Ascending aorta (tissue), 2 donors: Measurements from ENCODE around the gene RGPD3. TPM values are rescaled to one million over a fixed set of nuclear protein-coding genes. Genes with fewer than 3 reads are reported as not detected.
"Not testable (repeated sequence)": the region's sequence is repeated elsewhere in the genome, so short reads cannot be mapped to it uniquely, and the experiment has no call there.

ENCODE experiments used
- DNase-seq, 2 donors: peaks; one replicate each; pipeline ENCODE4 v3.0.0-alpha.2; 2019; ENCODE audit warnings: low spot score in 2 of 2
- H3K27ac ChIP-seq, 2 donors: fragments of 200-600 bp; sonication (generic); one replicate each; pipeline ENCODE4 v1.5.1; 2016 to 2017; ENCODE audit warnings: mild to moderate bottlenecking in 1 of 2
- H3K27me3 ChIP-seq: fragments of 200-600 bp; sonication (generic); one replicate; pipeline ENCODE4 v1.5.1; 2017
- H3K36me3 ChIP-seq, 2 donors: fragments of 200-600 bp; sonication (generic); one replicate each; pipeline ENCODE4 v1.5.1; 2016
- H3K4me1 ChIP-seq, 2 donors: fragments of 200-600 bp; sonication (generic); one replicate each; pipeline ENCODE4 v1.5.1; 2016 to 2017; ENCODE audit warnings: mild to moderate bottlenecking in 1 of 2
- H3K4me3 ChIP-seq, 2 donors: fragments of 200-600 bp; sonication (generic); one replicate each; pipeline ENCODE4 v1.5.1; 2016 to 2017; ENCODE audit warnings: mild to moderate bottlenecking in 1 of 2
- H3K9me3 ChIP-seq, 2 donors: fragments of 200-600 bp; sonication (generic); one replicate each; pipeline ENCODE4 v1.5.1; 2016
- intact Hi-C: fragments of 100-400 bp; cut with DNase I; formaldehyde crosslinking; loops from one replicate; pipeline ENCODE4 v1.15.1; 2023
- total RNA-seq: library from RNA; depleted of rRNA; stranded (reverse); fragments of >200 nt; gene quantifications from one replicate; pipeline ENCODE4 v1.1.0, GENCODE V29; 2016

RGPD3 gene
- total RNA-seq, 1 donor from 2014 or later = 0.75 TPM

DNA sequence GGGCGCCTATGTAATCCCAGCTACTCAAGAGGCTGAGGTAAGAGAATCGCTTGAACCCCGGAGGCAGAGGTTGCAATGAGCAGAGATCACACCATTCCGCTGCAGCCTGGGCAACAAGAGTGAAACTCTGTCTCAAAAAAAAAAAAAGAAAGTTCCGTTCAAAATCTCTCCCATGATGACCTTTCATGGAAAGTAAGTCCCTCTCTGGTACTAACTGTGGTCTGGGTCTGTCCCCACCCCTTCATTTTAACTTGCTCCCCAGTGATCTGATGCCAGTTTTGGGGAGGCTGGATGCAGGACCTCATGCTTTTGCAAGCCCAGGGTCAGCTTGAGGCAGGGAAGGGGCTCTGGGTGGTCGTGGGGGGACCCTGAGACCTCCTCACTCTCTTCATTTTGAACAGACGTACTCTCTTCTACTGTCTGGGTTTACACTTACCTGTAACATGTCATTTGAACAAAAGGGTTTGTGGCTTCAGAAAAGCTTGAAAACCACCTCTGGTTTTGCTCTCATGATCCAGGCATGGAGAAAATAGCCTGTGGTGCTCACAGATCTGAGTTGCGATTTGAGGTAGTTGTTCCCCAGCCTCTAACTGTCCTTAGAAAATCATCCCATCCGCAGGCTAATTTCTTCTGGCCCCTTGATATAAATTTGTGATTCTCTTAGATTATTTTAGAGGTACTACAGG lies 37.9 kb upstream of the RGPD3 start:
- H3K4me1 ChIP-seq, H3K27ac ChIP-seq, H3K27me3 ChIP-seq, H3K4me3 ChIP-seq, intact Hi-C loops, DNase-seq, H3K36me3 ChIP-seq, H3K9me3 ChIP-seq: not testable (repeated sequence)

DNA sequence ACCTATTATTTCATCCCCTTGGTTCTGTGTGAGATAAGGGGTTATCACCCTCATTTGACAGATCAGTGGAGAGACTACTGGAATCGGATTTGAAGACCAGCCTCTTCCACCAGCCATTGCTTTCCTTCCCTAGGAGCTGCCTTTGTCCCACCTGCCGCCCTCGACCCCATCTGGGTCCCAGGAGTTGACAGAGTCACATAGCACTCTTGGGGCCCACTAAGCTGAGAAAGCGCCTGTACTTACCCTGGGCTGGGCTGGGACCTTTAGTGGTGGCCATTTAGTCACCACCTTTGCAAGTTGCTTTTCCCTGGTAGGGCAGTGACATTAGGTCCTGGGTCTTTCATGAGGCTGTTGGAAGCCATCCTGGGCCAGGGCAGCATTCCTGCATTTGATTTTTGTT lies 36.6 kb upstream of the RGPD3 start:
- H3K4me1 ChIP-seq, intact Hi-C loops, DNase-seq, H3K27ac ChIP-seq, H3K36me3 ChIP-seq, H3K4me3 ChIP-seq, H3K9me3 ChIP-seq, H3K27me3 ChIP-seq: not testable (repeated sequence)

DNA sequence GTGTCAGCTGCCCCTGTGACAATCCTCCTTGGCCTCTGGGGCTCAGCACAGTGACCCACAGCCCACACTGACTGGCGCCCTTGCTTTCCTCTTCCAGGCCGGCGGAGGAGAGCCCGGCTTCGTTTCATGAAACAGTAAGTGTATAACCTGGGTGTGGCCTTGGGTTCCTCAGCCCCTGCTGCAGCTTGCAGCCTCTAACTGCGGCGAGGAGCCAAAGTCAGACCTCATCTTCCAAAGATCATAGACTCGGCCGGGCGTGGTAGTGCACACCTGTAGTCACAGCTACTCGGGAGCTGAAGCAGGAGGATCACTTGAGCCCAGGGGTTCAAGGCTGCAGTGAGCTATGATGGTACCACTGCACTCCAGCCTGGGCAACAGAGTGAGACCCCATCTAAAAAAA lies 36.0 kb upstream of the RGPD3 start:
- DNase-seq, H3K27ac ChIP-seq, intact Hi-C loops, H3K27me3 ChIP-seq, H3K9me3 ChIP-seq, H3K36me3 ChIP-seq, H3K4me3 ChIP-seq, H3K4me1 ChIP-seq: not testable (repeated sequence)

GRCh38 chr2:106502351-106502750 lies 34.1 kb upstream of the RGPD3 start:
- intact Hi-C loops, H3K4me3 ChIP-seq, H3K4me1 ChIP-seq: not testable (repeated sequence)

GRCh38 chr2:106500350-106500749 lies 32.1 kb upstream of the RGPD3 start:
- H3K27me3 ChIP-seq, H3K9me3 ChIP-seq, H3K36me3 ChIP-seq, H3K4me3 ChIP-seq, H3K4me1 ChIP-seq, intact Hi-C loops, H3K27ac ChIP-seq, DNase-seq: not testable (repeated sequence)

More at GRCh38 chr2:106502351-106502750, 34.1 kb upstream of the RGPD3 start:
- not testable (repeated sequence) for H3K27me3 ChIP-seq, H3K36me3 ChIP-seq, DNase-seq, H3K9me3 ChIP-seq, H3K27ac ChIP-seq

DNA sequence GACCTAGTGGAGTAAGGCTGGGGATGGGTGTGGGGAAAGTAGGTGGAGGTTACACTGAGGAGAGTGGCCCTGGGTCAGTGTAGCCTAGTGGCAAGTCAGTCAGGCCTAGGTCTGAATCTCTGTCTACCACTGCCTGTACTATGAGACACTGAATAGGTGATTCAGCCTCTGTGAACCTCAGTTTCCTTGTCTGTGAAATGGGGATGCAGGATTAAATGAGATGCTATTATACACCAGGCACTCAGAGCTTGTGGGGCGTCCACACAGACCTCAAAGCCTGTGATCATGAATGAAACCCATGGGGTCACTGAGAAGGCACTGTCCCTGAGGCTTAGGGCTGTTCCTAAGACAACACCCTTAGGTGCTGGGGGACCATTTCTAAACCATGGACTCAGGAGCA lies 30.3 kb upstream of the RGPD3 start:
- H3K9me3 ChIP-seq, intact Hi-C loops, H3K36me3 ChIP-seq, H3K27me3 ChIP-seq, H3K27ac ChIP-seq, H3K4me3 ChIP-seq, H3K4me1 ChIP-seq, DNase-seq: not testable (repeated sequence)

DNA sequence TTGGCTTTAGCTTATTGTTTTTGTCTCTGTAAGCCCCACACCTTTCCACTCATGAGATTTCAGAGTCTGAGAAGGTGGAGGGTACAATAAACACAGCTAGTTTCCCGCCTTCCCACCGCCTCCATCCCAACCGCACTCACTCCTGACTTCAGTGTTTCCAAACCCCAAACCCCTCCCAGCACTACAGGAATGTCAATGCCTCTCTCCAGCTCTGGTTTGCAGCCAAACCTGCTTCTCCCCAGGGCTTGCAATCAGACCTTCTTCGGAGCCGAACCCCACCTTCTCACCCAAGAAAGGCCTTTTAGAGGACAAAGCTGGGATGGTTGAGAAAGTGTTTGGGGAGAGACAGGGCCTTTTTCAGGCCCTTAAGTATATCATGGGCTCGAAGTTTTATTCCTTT lies 24.7 kb upstream of the RGPD3 start:
- H3K27ac ChIP-seq, H3K9me3 ChIP-seq, H3K4me3 ChIP-seq, intact Hi-C loops, H3K27me3 ChIP-seq, H3K36me3 ChIP-seq, DNase-seq, H3K4me1 ChIP-seq: not testable (repeated sequence)

- DNase-seq, H3K4me3 ChIP-seq, H3K4me1 ChIP-seq, H3K36me3 ChIP-seq, H3K27me3 ChIP-seq, intact Hi-C loops, H3K27ac ChIP-seq, H3K9me3 ChIP-seq: not testable (repeated sequence)
Observed at GRCh38 chr2:106492399-106492798, 24.2 kb upstream of the RGPD3 start.

GRCh38 chr2:106489701-106490100 lies 21.5 kb upstream of the RGPD3 start:
- H3K9me3 ChIP-seq, H3K4me3 ChIP-seq, H3K27me3 ChIP-seq, DNase-seq, H3K4me1 ChIP-seq, H3K27ac ChIP-seq, H3K36me3 ChIP-seq, intact Hi-C loops: not testable (repeated sequence)

GRCh38 chr2:106487386-106488191 lies 19.4 kb upstream of the RGPD3 start:
- H3K4me3 ChIP-seq = peak overlapping the region in 1 of 2 donors; percentile 25
- H3K9me3 ChIP-seq, H3K4me1 ChIP-seq, H3K27me3 ChIP-seq, H3K27ac ChIP-seq, DNase-seq, intact Hi-C loops, H3K36me3 ChIP-seq: not testable (repeated sequence)

DNA sequence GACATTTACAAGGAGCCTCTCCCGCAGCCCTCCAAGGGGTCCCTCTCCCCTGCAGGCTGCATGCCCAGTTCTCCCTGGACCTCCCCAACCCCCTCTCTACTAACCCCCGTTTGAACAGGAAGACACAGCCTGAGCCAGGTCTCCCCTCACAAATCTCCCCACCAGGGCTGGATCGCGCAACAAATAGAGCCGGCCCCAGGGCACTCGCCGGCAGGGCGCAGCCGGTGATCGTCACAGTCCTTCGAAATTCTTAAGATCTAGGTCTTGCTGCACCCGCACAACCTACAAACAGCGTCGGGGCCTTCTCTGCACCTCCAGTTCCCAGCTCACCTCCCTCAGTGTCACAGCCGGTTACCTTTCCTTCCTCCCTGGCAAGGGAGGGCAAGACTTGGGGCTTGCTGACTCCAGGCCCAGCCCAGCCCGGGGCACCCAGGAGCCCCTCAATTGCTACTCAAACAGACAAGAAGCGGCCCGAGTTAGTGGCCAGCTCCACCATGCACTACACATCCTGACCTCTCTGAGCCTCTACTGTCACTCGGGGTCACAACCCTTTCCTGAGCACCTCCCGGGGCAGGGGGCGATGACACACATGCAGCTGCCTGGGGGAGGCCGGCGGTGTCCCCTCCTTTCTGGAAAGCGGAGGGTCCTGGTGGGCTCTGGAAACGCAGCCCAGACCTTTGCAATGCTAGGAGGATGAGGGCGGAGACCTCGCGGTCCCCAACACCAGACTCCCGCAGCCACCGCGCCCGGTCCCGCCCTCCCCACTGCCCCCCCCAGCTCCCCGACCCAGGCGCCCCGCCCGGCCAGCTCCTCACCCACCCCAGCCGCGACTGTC lies 18.6 kb upstream of the RGPD3 start, which contains the start of gene CD8B2:
Gene CD8B2 (plus strand): TSS at position 814 of the 835 bp plus-strand sequence. CDS start 63 bp downstream, outside the sequence.
- H3K9me3 ChIP-seq, H3K27ac ChIP-seq, H3K36me3 ChIP-seq, H3K27me3 ChIP-seq, DNase-seq, intact Hi-C loops, H3K4me1 ChIP-seq: not testable (repeated sequence)
- peak within 1 kb of the TSS in 1 of 2 donors; percentile 25 for H3K4me3 ChIP-seq

DNA sequence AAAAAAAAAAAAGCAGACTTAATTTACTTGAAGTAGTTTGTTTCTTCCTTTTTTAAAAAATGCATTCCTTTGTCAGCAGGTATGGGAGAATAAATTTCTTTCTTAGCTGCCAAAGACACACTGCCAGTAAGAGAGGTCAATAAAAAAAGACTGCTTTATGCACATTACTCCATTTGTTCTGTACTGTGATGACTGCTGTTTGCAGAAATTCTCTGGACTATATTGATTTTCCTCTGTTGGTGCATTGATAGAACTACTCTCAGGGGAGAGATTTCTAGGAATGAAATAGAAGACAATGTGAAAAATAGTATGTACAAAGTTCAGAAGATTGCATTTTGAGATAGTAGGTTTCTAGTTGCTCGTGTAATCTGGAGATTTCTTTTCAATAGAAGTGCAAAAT lies 11.3 kb upstream of the RGPD3 start:
- intact Hi-C loops, H3K27ac ChIP-seq, H3K4me3 ChIP-seq, H3K4me1 ChIP-seq, DNase-seq, H3K36me3 ChIP-seq, H3K27me3 ChIP-seq, H3K9me3 ChIP-seq: not testable (repeated sequence)

DNA sequence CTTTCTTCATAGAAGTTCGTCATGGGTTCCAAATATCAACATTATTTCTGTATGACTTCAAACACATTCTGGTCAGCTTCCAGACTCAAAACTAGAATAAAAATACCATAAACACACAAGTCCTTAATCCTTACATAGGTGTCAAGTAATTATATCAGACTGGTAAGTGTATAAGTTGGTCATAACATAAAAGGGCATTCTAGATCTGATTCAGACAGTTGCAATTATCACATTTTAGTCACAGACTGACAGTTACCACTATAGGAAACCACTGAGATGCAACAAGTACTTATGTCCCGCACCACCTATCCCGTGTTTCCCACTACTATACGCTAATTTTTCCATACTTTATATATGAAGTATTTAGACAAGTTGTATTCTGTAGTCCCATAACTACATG lies 9.4 kb upstream of the RGPD3 start:
- H3K27me3 ChIP-seq, intact Hi-C loops, DNase-seq, H3K36me3 ChIP-seq, H3K27ac ChIP-seq, H3K4me1 ChIP-seq, H3K4me3 ChIP-seq, H3K9me3 ChIP-seq: not testable (repeated sequence)
